Vagina (tissue), 2 donors: ENCODE measurements around the gene EPS8L3.

Source experiments
- POLR2AphosphoS5 ChIP-seq, 2 donors: sonication (generic); formaldehyde crosslinking; IDR thresholded peaks; one replicate each; pipeline ENCODE4 v1.9.0; 2017; ENCODE audit warnings: antibody characterized with exemption in 2 of 2, mild to moderate bottlenecking in 2 of 2, low read depth in 1 of 2; ENCODE audit not compliant: insufficient read depth in 1 of 2
- TF ChIP-seq, protein P1 (sequence below), 3 experiments: fragments of 450-650 bp in 2 of 3; fragments of 200-600 bp in 1 of 3; sonication (generic) in 1 of 3; IDR thresholded peaks; one replicate each; pipeline ENCODE4 v1.5.1; 2017 to 2019; ENCODE audit warnings: antibody characterized with exemption in 3 of 3, mild to moderate bottlenecking in 2 of 3, moderate library complexity in 2 of 3

DNA sequence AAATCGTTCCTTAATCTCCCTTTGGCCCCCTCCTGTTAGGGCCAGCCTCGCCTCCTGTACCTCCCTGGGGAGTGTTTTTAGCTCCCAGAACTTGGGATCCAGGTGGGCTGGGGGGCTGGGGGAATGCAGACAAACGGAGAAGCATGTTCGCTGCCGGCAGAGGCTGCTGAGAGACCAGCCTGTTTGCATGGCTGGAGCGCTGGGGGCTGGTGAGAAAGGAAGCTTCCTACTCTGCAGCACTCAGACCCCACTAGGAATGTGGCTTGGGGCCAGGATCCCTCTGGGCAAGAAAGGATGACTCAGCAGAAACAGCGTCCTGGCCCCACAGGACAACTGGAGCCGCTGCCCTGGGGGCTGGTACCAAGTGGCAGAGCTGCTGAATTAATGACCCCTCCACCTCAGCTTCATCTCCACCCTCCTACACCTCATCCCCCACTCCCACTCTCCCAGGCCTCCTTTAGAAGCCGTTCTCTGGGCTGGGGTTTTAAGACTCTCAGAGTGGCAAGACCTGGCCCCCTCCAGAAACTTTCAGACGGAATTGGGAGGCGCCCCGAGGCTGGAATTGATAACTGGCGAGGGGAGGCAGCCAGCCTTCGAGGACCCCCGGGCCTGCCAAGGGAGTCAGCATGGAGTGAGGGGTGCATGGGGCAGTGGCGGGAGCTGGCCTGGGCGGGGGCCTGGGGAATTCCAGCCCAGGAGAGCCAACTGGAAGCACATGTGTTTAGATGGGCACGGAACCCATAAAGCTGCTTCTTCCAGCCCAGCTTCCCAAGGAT is 28.5 kb upstream of the EPS8L3 start:
- TF ChIP-seq, protein P1, sequence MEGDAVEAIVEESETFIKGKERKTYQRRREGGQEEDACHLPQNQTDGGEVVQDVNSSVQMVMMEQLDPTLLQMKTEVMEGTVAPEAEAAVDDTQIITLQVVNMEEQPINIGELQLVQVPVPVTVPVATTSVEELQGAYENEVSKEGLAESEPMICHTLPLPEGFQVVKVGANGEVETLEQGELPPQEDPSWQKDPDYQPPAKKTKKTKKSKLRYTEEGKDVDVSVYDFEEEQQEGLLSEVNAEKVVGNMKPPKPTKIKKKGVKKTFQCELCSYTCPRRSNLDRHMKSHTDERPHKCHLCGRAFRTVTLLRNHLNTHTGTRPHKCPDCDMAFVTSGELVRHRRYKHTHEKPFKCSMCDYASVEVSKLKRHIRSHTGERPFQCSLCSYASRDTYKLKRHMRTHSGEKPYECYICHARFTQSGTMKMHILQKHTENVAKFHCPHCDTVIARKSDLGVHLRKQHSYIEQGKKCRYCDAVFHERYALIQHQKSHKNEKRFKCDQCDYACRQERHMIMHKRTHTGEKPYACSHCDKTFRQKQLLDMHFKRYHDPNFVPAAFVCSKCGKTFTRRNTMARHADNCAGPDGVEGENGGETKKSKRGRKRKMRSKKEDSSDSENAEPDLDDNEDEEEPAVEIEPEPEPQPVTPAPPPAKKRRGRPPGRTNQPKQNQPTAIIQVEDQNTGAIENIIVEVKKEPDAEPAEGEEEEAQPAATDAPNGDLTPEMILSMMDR (IDR thresholded peaks at IDR 0.05) = no peak
- peak in 1 of 2 donors; percentile 16 for TF ChIP-seq POLR2AphosphoS5 (IDR thresholded peaks at IDR 0.05; ENCODE audit: insufficient read depth in 1 of 2, low read depth in 1 of 2)
